HL-60 (cell line): Measurements from ENCODE around the gene GSTA5.
"Not testable (repeated sequence)": the region's sequence is repeated elsewhere in the genome, so short reads cannot be mapped to it uniquely, and the experiment has no call there.

ENCODE experiments used
- DNase-seq, 2 experiments: peaks; one replicate each; pipeline ENCODE4 v3.0.0-alpha.2; 2010 to 2020; ENCODE audit warnings: low read depth in 1 of 2, low spot score in 1 of 2
- H3K27ac ChIP-seq: fragments of 250-450 bp; sonication (Bioruptor Pico); replicated peaks from 2 replicates; pipeline ENCODE4 v1.5.1; 2020; ENCODE audit warnings: mild to moderate bottlenecking, moderate library complexity
- H3K27me3 ChIP-seq: fragments of 250-450 bp; sonication (Bioruptor Pico); 2 replicates; pipeline ENCODE4 v1.5.1; 2021; ENCODE audit warnings: mild to moderate bottlenecking, moderate library complexity; ENCODE audit not compliant: insufficient read depth, poor library complexity, severe bottlenecking
- H3K4me3 ChIP-seq: replicated peaks from 2 replicates; pipeline ENCODE4 v1.5.1; 2011; ENCODE audit warnings: mild to moderate bottlenecking, control low read depth, low read length; ENCODE audit not compliant: insufficient read depth
- CTCF ChIP-seq: IDR thresholded peaks from one replicate; pipeline ENCODE4 v1.5.1; 2011; ENCODE audit warnings: low read length, control low read depth, inconsistent platforms; ENCODE audit not compliant: insufficient read depth
- GABPA ChIP-seq: IDR thresholded peaks from 2 replicates; pipeline ENCODE4 v1.6.1; 2012; ENCODE audit warnings: low read depth
- POLR2AphosphoS5 ChIP-seq: IDR thresholded peaks from 2 replicates; pipeline ENCODE4 v1.6.1; 2012; ENCODE audit warnings: low read depth
- SPI1 ChIP-seq: IDR thresholded peaks from 2 replicates; pipeline ENCODE4 v1.6.1; 2012; ENCODE audit warnings: low read depth, mild to moderate bottlenecking, borderline replicate concordance
- TF ChIP-seq, protein P1 (sequence below): IDR thresholded peaks from 2 replicates; pipeline ENCODE4 v1.6.1; 2012; ENCODE audit warnings: low read depth; ENCODE audit not compliant: insufficient replicate concordance

The GSTA5 gene

DNA sequence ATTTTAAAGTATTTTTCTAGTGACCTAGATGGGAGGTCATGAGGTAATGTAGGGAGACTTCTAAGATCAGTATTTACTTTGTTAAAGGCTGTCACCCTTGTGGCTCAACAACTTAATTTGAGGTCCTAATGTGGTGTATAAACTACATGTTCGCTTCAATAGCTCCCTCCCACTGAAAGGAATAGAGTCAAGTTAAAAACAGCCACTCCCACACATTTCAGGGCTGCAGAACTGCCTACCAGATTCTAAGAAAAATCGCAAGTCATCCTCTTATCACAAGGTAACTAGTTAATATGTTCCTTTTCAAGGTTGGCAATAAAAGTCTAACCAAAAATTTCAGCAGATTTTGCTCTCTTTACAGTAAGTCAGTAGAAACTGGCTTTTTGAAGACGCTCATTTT lies 52.1 kb downstream of the GSTA5 start:
- Histone ChIP-seq H3K27ac (no peak overlapping the region), H3K4me3 (no peak overlapping the region), H3K27me3 (no peaks in the 10 kb centered on the region)
- TF ChIP-seq POLR2AphosphoS5, result no peak
- TF ChIP-seq, protein P1, sequence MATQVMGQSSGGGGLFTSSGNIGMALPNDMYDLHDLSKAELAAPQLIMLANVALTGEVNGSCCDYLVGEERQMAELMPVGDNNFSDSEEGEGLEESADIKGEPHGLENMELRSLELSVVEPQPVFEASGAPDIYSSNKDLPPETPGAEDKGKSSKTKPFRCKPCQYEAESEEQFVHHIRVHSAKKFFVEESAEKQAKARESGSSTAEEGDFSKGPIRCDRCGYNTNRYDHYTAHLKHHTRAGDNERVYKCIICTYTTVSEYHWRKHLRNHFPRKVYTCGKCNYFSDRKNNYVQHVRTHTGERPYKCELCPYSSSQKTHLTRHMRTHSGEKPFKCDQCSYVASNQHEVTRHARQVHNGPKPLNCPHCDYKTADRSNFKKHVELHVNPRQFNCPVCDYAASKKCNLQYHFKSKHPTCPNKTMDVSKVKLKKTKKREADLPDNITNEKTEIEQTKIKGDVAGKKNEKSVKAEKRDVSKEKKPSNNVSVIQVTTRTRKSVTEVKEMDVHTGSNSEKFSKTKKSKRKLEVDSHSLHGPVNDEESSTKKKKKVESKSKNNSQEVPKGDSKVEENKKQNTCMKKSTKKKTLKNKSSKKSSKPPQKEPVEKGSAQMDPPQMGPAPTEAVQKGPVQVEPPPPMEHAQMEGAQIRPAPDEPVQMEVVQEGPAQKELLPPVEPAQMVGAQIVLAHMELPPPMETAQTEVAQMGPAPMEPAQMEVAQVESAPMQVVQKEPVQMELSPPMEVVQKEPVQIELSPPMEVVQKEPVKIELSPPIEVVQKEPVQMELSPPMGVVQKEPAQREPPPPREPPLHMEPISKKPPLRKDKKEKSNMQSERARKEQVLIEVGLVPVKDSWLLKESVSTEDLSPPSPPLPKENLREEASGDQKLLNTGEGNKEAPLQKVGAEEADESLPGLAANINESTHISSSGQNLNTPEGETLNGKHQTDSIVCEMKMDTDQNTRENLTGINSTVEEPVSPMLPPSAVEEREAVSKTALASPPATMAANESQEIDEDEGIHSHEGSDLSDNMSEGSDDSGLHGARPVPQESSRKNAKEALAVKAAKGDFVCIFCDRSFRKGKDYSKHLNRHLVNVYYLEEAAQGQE, result no peak
- TF ChIP-seq GABPA, result no peak
- no peak for TF ChIP-seq SPI1
- TF ChIP-seq CTCF, result no peak
- DNase-seq, result no peak

GRCh38 chr6:52787917-52788316 lies 52.7 kb downstream of the GSTA5 start:
- no peak overlapping the region for H3K27ac ChIP-seq

GRCh38 chr6:52786249-52786956 lies 54.2 kb downstream of the GSTA5 start:
- no peak for DNase-seq
- TF ChIP-seq SPI1 (no peak), GABPA (no peak), CTCF (no peak), POLR2AphosphoS5 (no peak)
- TF ChIP-seq, protein P1, result no peak
- Histone ChIP-seq H3K27me3 (no peaks in the 10 kb centered on the region), H3K4me3 (no peak overlapping the region), H3K27ac (no peak overlapping the region)

More at GRCh38 chr6:52787917-52788316, 52.7 kb downstream of the GSTA5 start:
- H3K27me3 ChIP-seq, result no peaks in the 10 kb centered on the region
- DNase-seq, result no peak
- TF ChIP-seq CTCF, result no peak
- no peak for TF ChIP-seq GABPA
- TF ChIP-seq SPI1, result no peak
- TF ChIP-seq POLR2AphosphoS5, result no peak
- TF ChIP-seq, protein P1, result no peak
- H3K4me3 ChIP-seq, result no peak overlapping the region

GRCh38 chr6:52782696-52783274 lies 57.8 kb downstream of the GSTA5 start:
- H3K27ac ChIP-seq, DNase-seq, H3K27me3 ChIP-seq: not testable (repeated sequence)

GRCh38 chr6:52782209-52782608 lies 58.4 kb downstream of the GSTA5 start:
- not testable (repeated sequence) for H3K27ac ChIP-seq, H3K4me3 ChIP-seq

More at GRCh38 chr6:52782696-52783274, 57.8 kb downstream of the GSTA5 start:
- H3K4me3 ChIP-seq, result not testable (repeated sequence)

More at GRCh38 chr6:52782209-52782608, 58.4 kb downstream of the GSTA5 start:
- not testable (repeated sequence) for DNase-seq, H3K27me3 ChIP-seq
